Measurements from ENCODE around the gene ICAM1.

- no peak for TF ChIP-seq CTCF (conservative IDR thresholded peaks at IDR 0.05)
- no peak for TF ChIP-seq ZFX (IDR thresholded peaks at IDR 0.05)
Measured at GRCh38 chr19:10295305-10295846, 24.5 kb downstream of the ICAM1 start.
